GM18526 (cell line): ENCODE results near the gene PCYT2.

Experiments
- POLR2A ChIP-seq: IDR thresholded peaks from 3 replicates; pipeline ENCODE4 v1.6.1; 2011; ENCODE audit not compliant: insufficient read length; ENCODE audit errors: extremely low read depth

PCYT2 gene

GRCh38 chr17:81911969-81912368, 770 bp upstream of the PCYT2 start:
- no peak for TF ChIP-seq POLR2A

DNA sequence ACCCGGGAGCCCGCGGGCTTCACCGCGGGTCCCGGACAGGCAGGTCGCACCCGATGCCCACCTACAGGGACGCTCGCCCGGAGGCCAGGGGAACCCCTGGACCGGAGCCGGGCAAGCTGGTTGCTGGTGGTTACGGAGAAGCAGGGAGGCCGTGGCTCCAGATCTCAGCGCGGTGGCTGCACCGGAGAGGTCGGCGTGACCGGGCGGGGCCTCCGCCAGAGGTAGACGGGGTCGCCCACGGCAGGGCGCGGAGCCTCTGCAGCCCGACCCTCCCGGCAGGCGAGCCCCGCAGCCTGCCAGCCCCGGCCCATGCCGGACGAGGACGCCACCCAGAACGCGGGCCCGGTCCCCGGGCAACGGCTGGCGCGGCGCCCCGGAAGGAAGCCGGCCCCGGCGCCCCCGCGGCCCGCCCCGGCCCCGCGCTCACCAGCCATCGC, 341 bp downstream of the PCYT2 start:
- no peak for TF ChIP-seq POLR2A

- TF ChIP-seq POLR2A, result no peak
Observed at GRCh38 chr17:81909966-81910839, 996 bp downstream of the PCYT2 start.

- TF ChIP-seq POLR2A, result no peak
Observed at GRCh38 chr17:81909231-81909630, 2.0 kb downstream of the PCYT2 start.

DNA sequence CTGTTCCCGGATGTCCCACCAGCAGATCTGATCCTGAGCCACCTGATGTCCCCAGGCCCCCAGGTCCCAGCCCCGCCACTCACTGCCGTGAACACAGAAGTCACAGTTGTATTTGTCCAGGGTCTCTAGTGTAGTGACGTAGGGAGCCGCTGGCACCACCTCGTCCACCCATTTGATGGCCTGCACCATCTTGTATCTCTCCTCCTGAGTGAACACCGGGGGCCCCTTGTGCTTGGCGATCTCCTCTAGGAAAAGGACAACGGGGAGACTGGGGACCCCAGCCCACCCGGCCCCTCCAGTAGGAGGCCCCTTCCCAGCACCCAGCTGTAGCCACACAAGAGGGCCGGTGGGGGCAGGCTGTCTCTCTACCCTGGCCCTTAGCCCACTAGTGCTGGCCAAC, 2.4 kb downstream of the PCYT2 start:
- TF ChIP-seq POLR2A, result no peak

GRCh38 chr17:81907219-81908145, 3.7 kb downstream of the PCYT2 start:
- no peak for TF ChIP-seq POLR2A

GRCh38 chr17:81906476-81907218, 4.6 kb downstream of the PCYT2 start:
- TF ChIP-seq POLR2A, result no peak

GRCh38 chr17:81905993-81906392, 5.2 kb downstream of the PCYT2 start:
- no peak for TF ChIP-seq POLR2A

- TF ChIP-seq POLR2A, result no peak
Observed at GRCh38 chr17:81905424-81905875, 5.7 kb downstream of the PCYT2 start.

GRCh38 chr17:81904600-81905423, 6.4 kb downstream of the PCYT2 start:
- TF ChIP-seq POLR2A, result no peak

GRCh38 chr17:81903896-81904599, 7.2 kb downstream of the PCYT2 start:
- TF ChIP-seq POLR2A, result no peak

- TF ChIP-seq POLR2A, result no peak
Observed at GRCh38 chr17:81903415-81903831, 7.8 kb downstream of the PCYT2 start.

DNA sequence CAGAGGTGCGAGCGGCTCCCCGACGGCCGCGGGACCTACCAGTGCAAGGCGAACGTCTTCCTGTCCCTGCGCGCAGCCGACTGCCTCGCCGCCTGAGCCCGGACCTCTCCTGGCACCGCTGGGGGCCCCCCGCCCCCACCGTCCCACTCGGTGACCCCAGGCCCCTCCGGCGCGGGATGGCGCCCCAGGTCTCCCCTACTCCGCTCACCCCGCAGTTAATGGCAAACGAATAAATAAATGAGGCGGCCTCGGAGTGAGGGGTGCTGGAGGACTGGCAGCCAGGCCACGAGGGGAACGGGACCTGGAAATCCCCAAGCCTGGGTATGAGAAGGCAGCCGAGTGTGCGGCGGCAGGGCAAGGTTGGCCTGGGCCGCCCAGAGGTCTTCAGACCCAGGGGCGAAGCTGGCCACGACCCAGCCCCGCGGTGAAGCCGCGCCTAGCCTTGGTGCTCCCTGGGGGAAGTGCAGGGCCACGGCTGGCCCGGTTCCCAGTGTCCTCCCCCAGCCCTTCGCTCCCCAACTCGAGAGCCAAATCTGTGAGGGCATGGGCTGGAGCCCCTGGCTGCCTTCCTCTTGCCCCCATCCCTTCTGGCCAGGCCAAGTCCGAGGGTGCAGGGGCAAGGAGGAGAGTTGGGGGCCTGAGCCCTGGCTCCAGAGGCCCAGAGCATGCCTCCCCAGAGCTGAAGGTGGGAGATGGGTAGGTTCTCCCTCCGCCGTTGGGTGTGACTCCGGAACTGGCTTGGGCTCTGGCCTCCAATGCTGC, 8.4 kb downstream of the PCYT2 start:
- TF ChIP-seq POLR2A, result no peak
